ENCODE data around the gene SLC27A6.

The SLC27A6 gene, protein sequence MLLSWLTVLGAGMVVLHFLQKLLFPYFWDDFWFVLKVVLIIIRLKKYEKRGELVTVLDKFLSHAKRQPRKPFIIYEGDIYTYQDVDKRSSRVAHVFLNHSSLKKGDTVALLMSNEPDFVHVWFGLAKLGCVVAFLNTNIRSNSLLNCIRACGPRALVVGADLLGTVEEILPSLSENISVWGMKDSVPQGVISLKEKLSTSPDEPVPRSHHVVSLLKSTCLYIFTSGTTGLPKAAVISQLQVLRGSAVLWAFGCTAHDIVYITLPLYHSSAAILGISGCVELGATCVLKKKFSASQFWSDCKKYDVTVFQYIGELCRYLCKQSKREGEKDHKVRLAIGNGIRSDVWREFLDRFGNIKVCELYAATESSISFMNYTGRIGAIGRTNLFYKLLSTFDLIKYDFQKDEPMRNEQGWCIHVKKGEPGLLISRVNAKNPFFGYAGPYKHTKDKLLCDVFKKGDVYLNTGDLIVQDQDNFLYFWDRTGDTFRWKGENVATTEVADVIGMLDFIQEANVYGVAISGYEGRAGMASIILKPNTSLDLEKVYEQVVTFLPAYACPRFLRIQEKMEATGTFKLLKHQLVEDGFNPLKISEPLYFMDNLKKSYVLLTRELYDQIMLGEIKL

DNA sequence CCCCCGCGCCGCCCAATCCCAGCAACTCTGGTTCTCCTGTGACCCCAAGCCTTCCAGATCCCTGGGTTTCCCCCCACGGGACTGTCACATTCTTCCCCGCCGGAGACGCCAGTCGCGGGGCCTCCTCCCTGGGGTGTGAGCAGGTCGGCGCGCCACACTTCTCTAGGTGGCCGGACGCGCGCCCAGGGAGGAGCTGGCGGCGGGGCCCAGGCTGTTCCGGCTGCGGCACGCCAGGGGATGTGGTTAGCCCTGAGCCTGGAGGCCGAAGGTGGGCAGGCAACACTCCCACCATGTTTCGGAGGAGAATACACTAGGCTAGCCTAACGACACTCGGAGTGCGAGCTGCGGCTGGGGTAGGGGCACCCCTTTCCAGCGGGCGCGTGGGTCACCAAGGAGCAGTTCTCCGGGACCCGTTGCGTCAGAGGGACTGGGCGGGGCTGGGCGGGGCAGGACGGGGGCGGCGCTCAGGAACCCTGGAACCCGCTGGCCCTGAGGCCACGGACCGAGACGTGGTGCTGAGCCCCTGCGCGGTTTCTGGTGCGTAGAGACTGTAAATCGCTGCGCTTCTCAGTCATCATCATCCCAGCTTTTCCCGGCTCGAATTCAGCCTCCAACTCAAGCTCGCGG is at the start of gene SLC27A6:
Gene SLC27A6, plus strand, starts transcription at position 478 of the 627 bp plus-strand sequence. CDS start 650 bp downstream, outside the sequence.
- no peaks in the 10 kb centered on the region for H3K79me2 ChIP-seq (ENCODE audit: insufficient read depth, low read length)
- no peaks in the 10 kb centered on the region for H4K20me1 ChIP-seq (ENCODE audit: insufficient read depth, low read length, poor library complexity, severe bottlenecking)
- H3K4me2 ChIP-seq (ENCODE audit: low read depth, low read length, poor library complexity, severe bottlenecking): no peak within 1 kb of the TSS
- H3K9ac ChIP-seq (ENCODE audit: low read depth, low read length, poor library complexity, severe bottlenecking): no peak within 1 kb of the TSS
- H3K36me3 ChIP-seq (ENCODE audit: insufficient read depth, low read length): no peaks in the 10 kb centered on the region
- H3K27me3 ChIP-seq (ENCODE audit: insufficient read depth, low read length, poor library complexity, severe bottlenecking): no peaks in the 10 kb centered on the region
- H2AFZ ChIP-seq (ENCODE audit: low read length): no peak within 1 kb of the TSS
- no peaks in the 10 kb centered on the region for H3F3A ChIP-seq (ENCODE audit: low read depth)
- no peak for TF ChIP-seq EZH2phosphoT487 (IDR thresholded peaks at IDR 0.05; ENCODE audit: borderline replicate concordance)
- TF ChIP-seq, protein P1, sequence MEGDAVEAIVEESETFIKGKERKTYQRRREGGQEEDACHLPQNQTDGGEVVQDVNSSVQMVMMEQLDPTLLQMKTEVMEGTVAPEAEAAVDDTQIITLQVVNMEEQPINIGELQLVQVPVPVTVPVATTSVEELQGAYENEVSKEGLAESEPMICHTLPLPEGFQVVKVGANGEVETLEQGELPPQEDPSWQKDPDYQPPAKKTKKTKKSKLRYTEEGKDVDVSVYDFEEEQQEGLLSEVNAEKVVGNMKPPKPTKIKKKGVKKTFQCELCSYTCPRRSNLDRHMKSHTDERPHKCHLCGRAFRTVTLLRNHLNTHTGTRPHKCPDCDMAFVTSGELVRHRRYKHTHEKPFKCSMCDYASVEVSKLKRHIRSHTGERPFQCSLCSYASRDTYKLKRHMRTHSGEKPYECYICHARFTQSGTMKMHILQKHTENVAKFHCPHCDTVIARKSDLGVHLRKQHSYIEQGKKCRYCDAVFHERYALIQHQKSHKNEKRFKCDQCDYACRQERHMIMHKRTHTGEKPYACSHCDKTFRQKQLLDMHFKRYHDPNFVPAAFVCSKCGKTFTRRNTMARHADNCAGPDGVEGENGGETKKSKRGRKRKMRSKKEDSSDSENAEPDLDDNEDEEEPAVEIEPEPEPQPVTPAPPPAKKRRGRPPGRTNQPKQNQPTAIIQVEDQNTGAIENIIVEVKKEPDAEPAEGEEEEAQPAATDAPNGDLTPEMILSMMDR (conservative IDR thresholded peaks at IDR 0.05; ENCODE audit: low read length): no peak
- no peaks in the 10 kb centered on the region for H3K4me1 ChIP-seq (ENCODE audit: insufficient read depth, low read length, poor library complexity, severe bottlenecking)
- no peaks in the 10 kb centered on the region for H3K9me2 ChIP-seq (replicated peaks; ENCODE audit: low read depth, low read length)
- H3K9me3 ChIP-seq (ENCODE audit: insufficient read depth, low read depth, low read length): no peaks in the 10 kb centered on the region
- H3K4me3 ChIP-seq (ENCODE audit: low read length, poor library complexity, severe bottlenecking): no peak within 1 kb of the TSS

DNA sequence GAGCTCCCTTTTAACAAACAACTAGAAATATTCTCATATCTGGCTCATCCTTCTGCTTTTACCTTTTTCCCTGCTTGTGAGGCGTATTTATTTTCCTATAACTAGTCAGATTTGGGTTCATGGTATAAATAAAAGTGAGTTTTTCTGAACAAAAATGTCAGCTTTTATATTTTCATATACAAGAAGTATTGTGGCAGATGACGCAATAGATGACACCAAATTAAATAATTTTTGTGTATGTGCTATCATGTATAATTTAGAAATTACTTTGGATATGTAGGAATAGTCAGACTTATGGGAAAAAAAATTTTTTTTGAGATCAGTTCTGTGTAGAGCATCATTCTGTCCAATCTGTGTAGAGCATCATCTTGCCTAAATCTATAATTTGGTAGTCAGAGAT is 45.7 kb upstream of the SLC27A6 start:
- Histone ChIP-seq H2AFZ (ENCODE audit: low read length) (no peak overlapping the region), H4K20me1 (ENCODE audit: insufficient read depth, low read length, poor library complexity, severe bottlenecking) (no peaks in the 10 kb centered on the region), H3K27me3 (ENCODE audit: insufficient read depth, low read length, poor library complexity, severe bottlenecking) (no peaks in the 10 kb centered on the region), H3K9me2 (replicated peaks; ENCODE audit: low read depth, low read length) (no peaks in the 10 kb centered on the region), H3K4me3 (ENCODE audit: low read length, poor library complexity, severe bottlenecking) (no peak overlapping the region), H3F3A (ENCODE audit: low read depth) (no peaks in the 10 kb centered on the region), H3K9ac (ENCODE audit: low read depth, low read length, poor library complexity, severe bottlenecking) (no peak overlapping the region), H3K36me3 (ENCODE audit: insufficient read depth, low read length) (no peaks in the 10 kb centered on the region), H3K4me2 (ENCODE audit: low read depth, low read length, poor library complexity, severe bottlenecking) (no peak overlapping the region), H3K4me1 (ENCODE audit: insufficient read depth, low read length, poor library complexity, severe bottlenecking) (no peaks in the 10 kb centered on the region), H3K79me2 (ENCODE audit: insufficient read depth, low read length) (no peaks in the 10 kb centered on the region), H3K9me3 (ENCODE audit: insufficient read depth, low read depth, low read length) (no peaks in the 10 kb centered on the region)
- TF ChIP-seq, protein P1 (conservative IDR thresholded peaks at IDR 0.05; ENCODE audit: low read length): no peak
- no peak for TF ChIP-seq EZH2phosphoT487 (IDR thresholded peaks at IDR 0.05; ENCODE audit: borderline replicate concordance)

DNA sequence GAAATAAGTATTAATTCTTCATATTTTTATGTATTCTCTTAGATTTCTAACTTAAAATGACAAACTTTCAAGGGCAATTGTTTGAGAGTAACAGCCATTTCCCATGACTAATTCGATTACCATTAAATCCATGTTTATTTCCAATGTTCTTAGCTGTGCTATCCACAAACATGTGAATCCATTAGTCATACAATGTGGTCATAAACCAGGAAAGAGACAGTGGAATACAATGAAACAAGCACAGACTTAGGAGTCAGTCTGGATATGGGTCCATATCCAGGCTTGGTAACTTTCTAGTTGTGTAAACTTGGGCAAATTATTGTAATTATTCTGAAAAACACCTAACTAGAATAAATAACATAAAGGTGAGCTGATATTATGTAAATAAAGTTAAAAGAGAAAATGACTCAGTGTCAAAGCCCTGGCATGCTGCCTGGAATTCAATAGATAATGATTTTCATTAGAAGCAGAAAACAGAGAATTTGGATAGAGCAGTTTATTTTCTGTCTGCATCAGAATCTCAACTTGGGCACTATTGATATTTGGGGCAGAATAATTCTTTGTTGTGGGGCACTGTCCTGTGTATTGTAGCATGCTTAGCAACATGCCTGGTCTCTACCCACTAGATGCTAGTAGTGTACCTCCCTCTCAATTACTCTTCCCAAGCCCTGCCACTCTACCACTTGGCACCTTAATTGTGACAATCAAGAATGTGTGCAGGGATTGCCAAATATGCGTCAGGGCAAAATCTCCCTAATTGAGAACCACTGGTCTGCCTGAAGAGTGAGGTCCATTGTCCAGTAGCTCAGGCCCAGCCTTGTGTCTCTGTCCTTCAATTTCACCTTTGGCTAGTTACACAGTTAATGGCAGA is 44.7 kb upstream of the SLC27A6 start:
- Histone ChIP-seq H3K4me3 (ENCODE audit: low read length, poor library complexity, severe bottlenecking) (no peak overlapping the region), H3K79me2 (ENCODE audit: insufficient read depth, low read length) (no peaks in the 10 kb centered on the region), H3K27me3 (ENCODE audit: insufficient read depth, low read length, poor library complexity, severe bottlenecking) (no peaks in the 10 kb centered on the region)

More for the DNA sequence above, 44.7 kb upstream of the SLC27A6 start:
- Histone ChIP-seq H2AFZ (ENCODE audit: low read length) (no peak overlapping the region), H3K9me3 (ENCODE audit: insufficient read depth, low read depth, low read length) (no peaks in the 10 kb centered on the region), H3K9ac (ENCODE audit: low read depth, low read length, poor library complexity, severe bottlenecking) (no peak overlapping the region), H4K20me1 (ENCODE audit: insufficient read depth, low read length, poor library complexity, severe bottlenecking) (no peaks in the 10 kb centered on the region), H3K4me2 (ENCODE audit: low read depth, low read length, poor library complexity, severe bottlenecking) (no peak overlapping the region), H3K9me2 (replicated peaks; ENCODE audit: low read depth, low read length) (no peaks in the 10 kb centered on the region), H3K36me3 (ENCODE audit: insufficient read depth, low read length) (no peaks in the 10 kb centered on the region), H3K4me1 (ENCODE audit: insufficient read depth, low read length, poor library complexity, severe bottlenecking) (no peaks in the 10 kb centered on the region), H3F3A (ENCODE audit: low read depth) (no peaks in the 10 kb centered on the region)
- TF ChIP-seq, protein P1 (conservative IDR thresholded peaks at IDR 0.05; ENCODE audit: low read length): no peak
- TF ChIP-seq EZH2phosphoT487 (IDR thresholded peaks at IDR 0.05; ENCODE audit: borderline replicate concordance): no peak

All from Loucy (cell line).